ENCODE measurements around the gene TOP1. TPM values are rescaled to one million over a fixed set of nuclear protein-coding genes. Genes with fewer than 3 reads are reported as not detected.

TOP1 gene
- total RNA-seq (2014; rRNA removed; shearing (Covaris generic)): 32.1 and 39.7 TPM in 2 replicates

DNA sequence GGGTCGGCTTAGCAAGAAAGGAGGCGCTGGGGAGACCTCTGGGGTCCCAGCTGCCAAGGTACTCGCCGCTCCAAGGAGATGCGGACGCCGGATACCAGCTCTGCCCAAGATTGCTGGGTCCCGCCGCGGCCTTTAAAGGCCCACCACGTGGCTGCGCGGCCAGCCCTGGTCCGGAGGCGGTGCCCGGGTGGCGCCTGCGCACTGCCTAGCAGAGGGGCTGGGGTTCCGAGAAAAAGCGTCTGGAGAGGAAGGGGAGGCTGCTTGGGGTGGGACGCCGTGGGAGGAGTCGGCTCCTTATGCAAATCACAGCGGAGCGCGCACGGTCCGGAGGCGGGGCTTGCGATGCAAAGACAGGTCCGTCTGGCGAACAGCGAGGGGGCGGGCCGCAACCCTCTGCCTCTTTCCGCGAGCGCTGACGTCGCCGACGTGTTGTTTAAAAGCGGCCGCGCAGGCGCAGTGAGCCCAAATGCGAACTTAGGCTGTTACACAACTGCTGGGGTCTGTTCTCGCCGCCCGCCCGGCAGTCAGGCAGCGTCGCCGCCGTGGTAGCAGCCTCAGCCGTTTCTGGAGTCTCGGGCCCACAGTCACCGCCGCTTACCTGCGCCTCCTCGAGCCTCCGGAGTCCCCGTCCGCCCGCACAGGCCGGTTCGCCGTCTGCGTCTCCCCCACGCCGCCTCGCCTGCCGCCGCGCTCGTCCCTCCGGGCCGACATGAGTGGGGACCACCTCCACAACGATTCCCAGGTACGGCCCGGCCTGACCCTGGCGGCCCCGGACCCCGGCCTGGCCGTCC is at the start of gene TOP1:
TOP1 (plus strand) TSS at position 464 of the 791 bp plus-strand sequence; CDS start at position 710, 246 bp downstream.
- in situ Hi-C loops (cut with HindIII; ENCODE audit: low sequenced_read_pairs): no loop called here
- DNase-seq (ENCODE audit: low spot score): peak; percentile 100

DNA sequence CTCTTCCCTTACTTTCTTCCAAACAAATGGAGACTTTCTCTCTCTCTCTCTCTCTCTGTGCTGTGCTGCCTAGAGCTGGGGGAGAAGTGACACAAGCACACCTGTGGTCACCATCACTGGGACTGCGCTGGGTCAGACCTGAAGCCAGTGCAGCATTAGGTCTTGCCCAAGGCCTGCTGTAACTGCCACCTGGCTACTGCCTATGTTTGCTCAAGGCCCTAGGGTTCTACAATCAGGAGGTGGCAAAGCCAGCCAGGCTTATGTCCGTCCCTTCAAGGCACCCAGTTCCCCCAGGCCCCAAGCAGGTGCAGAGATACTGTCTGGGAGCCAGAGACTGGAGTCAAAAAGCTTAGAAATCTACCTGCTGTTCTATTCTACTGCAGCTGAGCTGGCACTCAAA is 49.4 kb upstream of the TOP1 start:
- DNase-seq (ENCODE audit: low spot score): no peak
- in situ Hi-C loops (cut with HindIII; ENCODE audit: low sequenced_read_pairs): no loop called here

DNA sequence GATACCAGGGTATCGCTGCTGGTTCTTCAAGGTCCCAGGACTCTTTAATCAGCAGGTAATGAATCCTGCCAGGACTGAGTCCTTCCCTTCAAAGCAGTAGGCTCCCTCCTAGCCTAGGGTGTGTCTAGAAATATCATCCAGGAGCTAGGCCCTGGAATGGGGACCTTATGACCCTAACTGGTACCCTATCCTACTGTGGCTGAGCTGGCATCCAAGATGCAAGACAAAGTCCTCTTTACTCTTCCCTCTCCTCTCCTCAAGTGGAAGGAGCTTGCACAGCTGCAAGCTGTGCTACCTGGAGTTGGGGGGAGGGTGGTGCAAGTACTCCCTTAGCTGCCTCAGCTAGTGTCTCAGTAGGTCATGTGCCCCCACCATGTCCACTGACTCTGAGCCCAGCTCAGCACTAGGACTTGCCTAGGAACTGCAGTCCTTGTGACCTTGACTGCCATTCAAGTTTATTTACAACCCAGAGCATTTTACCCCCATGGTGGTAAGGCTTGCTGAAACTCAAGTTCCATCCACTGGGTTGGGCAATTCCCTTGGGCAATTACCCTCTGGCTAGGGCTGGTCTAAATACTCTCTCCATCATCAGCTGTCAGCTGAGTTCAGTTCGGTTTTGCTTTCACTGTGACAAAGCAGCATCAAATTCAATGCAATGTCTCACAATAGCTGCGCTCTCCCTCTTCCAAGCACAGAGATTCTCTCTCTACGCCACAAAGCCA is 48.4 kb upstream of the TOP1 start:
- in situ Hi-C loops (cut with HindIII; ENCODE audit: low sequenced_read_pairs): no loop called here
- no peak for DNase-seq (ENCODE audit: low spot score)

DNA sequence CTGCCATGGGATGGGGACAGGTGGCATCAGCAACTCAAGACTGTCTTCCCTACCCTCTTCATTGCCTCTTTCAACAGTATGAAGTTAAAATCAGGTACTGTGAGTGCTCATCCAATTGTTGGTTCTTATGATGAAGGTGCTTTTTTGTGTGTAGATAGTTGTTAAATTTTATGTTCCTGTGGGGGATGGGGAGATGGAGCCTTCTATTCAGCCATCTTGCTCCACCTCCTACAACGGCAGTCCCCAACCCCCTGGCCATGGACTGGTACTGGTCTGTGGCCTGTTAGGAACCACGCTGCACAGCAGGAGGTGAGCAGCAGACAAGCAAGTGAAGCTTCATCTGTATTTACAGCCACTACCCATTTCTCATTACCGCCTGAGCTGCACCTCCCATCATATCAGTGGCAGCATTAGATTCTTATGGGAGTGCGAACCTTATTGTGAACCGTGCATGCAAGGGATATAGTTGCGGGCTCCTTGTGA is 47.8 kb upstream of the TOP1 start:
- no peak for DNase-seq (ENCODE audit: low spot score)
- in situ Hi-C loops (cut with HindIII; ENCODE audit: low sequenced_read_pairs): no loop called here

DNA sequence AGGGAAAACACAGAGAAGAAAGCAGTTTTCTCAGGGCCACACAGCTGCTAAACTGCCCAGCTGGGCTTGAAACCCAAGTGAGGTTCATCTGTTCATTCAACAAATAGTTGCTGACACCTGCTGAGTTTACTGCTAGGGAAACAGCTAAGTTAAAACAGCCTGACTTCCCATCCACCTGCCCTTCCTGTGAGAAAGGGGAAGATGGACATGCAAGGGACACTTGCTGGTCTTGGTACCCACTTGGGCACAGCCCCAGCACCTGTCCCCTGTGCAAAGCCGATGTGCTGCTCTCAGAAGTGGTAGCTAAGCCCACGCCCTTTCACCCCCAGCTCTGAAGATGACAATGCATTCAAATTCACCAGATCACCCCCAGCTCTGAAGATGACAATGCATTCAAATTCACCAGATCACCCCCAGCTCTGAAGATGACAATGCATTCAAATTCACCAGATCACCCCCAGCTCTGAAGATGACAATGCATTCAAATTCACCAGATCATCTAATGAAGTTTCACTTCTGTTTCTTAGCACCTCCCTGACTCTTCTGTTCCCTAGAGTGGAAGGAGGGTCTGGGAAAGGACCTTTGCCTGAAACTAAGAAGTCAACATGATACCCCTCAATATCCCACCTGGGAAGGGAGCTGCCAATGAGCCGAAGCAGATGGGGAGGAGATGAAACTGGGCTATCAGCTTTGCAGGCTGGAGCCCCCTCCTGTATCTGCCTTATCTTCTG is 46.0 kb upstream of the TOP1 start:
- in situ Hi-C loops (cut with HindIII; ENCODE audit: low sequenced_read_pairs): no loop called here
- DNase-seq (ENCODE audit: low spot score): no peak

DNA sequence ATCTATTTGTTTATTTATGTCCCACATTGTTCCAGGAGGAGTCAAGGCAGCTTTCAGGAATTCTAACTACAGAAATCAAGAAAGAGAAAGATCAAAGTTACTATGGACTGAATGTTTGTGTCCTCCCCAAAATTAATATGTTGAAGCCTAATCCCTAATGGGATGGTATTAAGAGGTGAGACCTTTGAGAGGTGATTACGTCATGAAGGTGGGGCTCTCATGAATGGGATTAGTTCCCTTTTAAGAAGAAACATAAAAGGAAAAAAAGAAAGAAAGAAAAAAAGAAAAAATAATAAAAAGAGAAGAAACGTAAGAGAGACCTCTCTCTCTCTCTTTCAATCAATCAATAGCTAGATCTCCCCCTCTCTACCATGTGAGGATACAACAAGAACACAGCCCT is 44.7 kb upstream of the TOP1 start:
- in situ Hi-C loops (cut with HindIII; ENCODE audit: low sequenced_read_pairs): no loop called here
- no peak for DNase-seq (ENCODE audit: low spot score)

DNA sequence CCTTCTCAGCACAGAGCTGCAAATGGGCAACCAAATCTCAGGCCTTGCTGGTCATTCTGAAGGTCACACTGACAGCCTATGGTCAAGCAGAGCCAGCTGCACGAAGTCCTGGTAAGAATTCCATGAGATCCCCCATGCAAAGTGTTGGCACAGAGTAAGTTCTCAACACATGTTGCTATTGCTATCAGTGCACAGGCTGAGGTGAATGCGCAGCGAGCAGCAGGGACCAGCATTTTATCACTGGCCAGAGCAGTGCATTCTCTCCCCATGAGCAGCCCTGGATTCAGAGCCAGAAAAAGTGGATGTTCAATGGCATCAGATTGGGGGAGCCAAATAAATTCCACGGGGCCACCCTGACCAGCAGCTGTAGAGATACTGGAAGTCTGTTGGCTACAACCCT is 44.1 kb upstream of the TOP1 start:
- in situ Hi-C loops (cut with HindIII; ENCODE audit: low sequenced_read_pairs): no loop called here

DNA sequence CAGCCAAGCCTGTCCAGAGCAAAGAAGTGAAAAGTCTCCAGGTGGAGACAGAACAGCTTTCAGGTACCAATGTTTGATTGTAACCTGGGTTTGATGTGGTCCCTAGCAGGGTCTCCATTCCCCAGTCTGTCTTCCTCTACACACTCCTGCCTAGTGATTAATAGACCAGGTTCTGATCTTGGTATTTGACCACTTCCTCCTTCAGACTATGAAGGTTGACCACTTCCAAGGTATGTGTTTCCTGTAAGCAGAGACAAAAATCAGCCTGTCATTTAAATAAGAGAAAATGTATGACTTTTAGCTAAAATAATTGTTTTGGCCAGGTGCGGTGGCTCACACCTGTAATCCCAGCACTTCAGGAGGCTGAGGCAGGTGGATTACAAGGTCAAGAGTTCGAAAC is 41.8 kb upstream of the TOP1 start:
- DNase-seq (ENCODE audit: low spot score): no peak
- in situ Hi-C loops (cut with HindIII; ENCODE audit: low sequenced_read_pairs): no loop called here

More for the DNA sequence above, 44.1 kb upstream of the TOP1 start:
- no peak for DNase-seq (ENCODE audit: low spot score)

DNA sequence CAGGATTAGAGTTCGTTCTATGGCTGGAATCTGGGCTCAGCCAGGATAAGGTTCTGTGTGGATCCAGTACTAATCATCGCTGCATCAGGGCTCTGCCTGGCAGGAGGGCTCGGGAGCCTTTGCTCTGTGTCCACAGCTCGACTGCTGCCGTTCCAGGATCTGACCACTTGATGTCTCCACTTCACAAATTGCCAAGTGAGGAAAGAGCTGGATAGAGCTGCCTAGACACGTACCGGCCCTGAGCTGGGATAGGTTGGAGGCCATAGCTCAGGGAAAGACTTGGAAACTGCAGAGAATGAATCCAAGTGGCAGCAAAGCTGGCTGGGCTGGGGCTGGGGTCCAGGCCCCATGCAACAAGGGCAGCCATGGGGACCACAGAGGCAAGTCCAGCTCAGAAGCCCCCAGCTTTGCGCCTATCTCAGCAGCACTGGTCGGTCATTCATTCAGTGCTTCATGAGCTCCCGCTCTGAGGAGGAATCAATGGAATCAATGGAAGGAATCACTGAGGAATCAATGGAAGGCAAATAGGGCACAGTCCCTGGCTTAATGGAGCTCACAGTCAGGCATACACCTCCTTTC is 38.0 kb upstream of the TOP1 start:
- in situ Hi-C loops (cut with HindIII; ENCODE audit: low sequenced_read_pairs): no loop called here
- DNase-seq (ENCODE audit: low spot score): peak; percentile 85

DNA sequence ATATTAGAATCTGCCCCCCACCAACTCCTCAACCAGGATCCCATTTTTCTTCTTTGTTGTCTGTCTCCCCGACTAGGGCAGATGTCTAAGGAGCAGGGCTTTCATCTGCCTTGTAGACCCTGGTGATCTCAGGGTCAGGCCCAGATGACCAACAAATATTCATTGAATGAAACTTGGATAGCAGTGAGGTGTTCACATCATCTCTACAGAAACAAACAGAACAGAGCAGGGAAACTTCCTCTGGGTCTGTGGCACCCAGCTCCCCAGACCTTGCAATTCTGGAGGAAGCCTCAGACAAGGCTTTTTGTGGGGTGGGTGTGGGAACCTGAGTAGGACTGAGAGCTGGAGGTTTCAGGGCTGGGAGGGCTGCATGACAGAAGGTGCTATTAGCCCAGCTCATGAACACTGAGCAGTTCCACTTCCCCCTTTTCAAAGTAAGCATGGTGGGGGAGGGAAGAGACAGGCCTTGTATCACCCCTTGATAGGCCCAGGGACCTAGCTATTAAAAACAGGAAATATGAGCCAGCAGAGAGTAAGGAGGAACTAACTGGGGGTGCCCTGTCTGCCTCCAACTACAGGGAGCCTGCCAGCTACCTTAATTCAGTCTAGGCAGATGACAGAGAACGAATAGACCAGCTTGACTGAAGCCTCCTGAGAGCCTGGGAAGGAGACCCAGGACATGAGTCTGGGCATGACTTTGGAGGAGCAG is 37.3 kb upstream of the TOP1 start:
- DNase-seq (ENCODE audit: low spot score): no peak
- in situ Hi-C loops (cut with HindIII; ENCODE audit: low sequenced_read_pairs): no loop called here

DNA sequence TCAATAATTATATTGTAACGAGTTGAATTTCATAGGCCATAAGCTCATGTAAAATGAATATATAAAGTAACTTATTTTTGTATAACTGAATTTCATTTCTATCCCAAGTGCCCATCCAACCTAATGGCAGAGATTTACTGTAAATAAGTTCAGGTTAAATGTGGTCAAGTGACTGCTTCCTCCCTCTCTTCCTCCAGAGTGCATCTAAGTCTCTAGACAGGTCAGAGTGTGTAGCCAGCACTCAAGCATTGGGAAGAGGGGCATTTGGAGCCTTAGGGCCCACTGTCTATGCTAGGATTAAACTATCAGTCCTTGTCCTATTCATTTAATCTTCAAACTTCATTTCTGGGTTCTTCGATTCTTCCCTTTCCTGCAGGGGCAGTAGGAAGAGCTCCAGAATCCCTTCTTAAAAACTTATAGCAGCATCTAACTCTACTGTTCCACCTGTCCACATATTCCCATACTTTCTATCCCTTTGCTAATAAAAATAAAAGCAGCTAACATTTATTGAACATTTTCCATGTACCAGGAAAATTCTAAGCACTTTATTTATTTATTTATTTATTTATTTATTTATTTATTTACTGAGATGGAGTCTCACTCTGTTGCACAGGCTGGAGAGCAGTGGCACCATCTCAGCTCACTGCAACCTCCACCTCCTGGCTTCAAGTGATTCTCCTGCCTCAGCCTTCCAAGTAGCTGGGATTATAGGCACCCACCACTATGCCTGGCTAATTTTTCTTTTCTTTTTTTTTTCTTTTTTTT is 36.1 kb upstream of the TOP1 start:
- DNase-seq (ENCODE audit: low spot score): no peak
- in situ Hi-C loops (cut with HindIII; ENCODE audit: low sequenced_read_pairs): no loop called here

DNA sequence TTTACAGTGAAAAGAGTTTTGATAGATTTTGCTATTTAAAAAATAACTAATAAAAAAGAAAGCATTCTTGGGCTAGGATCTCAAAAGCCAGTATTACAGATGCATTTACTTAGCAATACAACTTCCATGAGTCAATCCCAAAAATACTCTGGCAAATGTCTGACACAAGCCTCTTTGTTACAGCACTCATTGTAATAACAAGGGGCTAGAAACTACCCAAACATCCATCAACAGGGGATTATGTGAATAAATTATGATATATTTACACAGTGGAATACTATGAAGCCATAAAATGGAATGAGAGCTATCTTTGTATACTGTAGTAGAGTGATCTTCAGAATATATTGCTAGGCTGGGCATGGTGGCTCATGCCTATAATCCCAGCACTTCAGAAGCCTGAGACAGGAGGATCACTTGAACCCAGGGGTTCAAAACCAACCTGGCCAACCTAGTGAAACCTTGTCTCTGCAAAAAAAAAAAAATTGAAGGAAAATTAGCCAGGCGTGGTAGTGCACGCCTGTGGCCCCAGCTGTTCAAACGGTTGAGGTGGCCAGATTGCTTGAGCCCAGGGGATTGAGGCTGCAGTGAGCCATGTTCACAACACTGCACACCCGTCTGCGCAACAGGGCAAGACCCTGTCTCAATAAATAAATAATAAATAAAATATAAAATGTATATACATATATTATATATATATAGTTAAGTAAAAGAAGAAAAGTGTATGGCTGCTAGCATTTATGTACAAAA is 34.7 kb upstream of the TOP1 start:
- DNase-seq (ENCODE audit: low spot score): no peak
- in situ Hi-C loops (cut with HindIII; ENCODE audit: low sequenced_read_pairs): no loop called here

DNA sequence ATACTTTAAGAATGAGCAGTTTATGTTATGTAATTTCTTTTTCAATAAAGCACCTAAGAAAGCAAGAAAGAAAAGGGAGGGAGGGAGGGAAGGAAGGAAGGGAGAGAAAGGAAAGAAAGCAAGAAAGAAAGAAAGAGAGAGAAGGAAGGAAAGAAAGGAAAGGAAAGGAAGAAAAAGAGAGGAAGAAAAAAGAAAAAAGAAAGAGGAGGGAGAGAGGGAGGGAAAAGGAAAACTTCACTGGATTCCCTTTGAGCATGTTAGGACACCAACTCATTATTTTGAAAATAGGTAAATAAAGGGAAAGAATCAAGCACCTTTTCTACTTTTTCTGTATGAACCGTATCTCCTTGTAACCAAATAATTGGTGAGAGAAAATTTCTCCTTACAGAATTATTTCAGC is 32.3 kb upstream of the TOP1 start:
- in situ Hi-C loops (cut with HindIII; ENCODE audit: low sequenced_read_pairs): no loop called here

DNA sequence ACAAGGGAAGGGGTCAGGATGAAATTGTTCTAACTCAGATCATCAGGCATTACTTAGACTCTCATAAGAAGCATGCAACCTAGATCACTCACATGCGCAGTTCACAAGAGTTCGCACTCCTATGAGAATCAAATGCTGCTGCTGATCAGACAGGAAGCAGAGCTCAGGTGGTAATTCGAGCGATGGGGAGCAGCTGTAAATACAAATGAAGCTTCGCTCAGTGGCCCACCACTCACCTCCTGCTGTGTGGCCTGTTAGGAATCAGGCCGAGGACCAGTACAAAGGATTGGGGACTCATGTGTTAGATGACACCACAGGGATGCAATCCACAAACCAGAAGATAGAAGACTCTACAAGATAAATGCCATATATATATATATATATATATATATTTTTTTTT is 31.5 kb upstream of the TOP1 start:
- in situ Hi-C loops (cut with HindIII; ENCODE audit: low sequenced_read_pairs): no loop called here
- no peak for DNase-seq (ENCODE audit: low spot score)

More for the DNA sequence above, 32.3 kb upstream of the TOP1 start:
- no peak for DNase-seq (ENCODE audit: low spot score)

DNA sequence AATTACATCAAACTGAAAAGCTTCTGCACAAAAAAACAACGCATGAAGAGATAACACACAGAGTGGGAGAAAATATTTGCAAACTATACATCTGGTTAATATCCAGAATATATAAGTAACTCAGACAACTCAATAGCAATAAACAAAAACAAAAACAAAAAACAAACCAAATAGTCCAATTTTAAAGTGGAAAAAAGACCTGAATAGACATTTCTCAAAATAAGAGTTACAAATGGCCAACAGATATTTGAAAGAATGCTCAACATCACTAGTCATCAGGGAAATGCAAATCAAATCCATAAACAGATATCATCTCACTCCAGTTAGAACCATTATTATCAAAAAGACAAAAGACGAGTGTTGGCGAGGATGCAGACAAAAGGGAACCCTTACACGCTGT is 28.8 kb upstream of the TOP1 start:
- in situ Hi-C loops (cut with HindIII; ENCODE audit: low sequenced_read_pairs): no loop called here
- DNase-seq (ENCODE audit: low spot score): no peak

DNA sequence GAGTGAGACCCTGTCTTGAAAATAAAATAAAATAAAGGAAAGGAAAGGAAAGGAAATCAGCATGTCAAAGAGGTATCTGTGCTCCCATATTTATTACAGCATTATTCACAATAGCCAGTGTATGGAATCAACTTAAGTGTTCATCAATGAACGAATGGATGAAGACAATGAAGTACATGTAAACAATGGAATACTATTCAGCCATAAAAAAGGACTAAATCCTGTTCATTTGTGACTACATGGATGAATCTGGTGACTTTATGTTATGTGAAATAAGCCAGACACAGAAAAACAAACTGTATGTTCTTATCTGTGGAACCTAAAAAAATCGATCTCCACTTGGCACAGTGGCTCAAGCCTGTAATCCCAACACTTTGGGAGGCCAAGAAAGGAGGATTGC is 28.0 kb upstream of the TOP1 start:
- DNase-seq (ENCODE audit: low spot score): no peak
- in situ Hi-C loops (cut with HindIII; ENCODE audit: low sequenced_read_pairs): no loop called here

DNA sequence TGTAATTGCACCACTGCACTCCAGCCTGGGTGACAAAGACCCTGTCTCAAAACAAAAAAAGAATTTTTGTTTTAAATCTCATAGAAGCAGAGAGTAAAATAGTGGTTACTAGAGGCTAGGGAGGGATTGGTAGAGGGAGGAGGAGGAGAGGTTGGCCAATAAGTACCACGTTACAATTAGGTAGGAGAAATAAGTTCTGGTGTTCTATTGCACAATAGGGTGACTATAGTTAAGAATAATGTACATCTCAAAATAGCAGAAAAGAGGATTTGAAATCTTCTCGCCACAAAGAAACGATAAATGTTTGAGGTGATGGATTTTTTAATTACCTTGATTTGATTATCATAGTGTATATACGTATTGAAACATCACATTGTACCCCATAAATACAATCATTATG is 27.1 kb upstream of the TOP1 start:
- DNase-seq (ENCODE audit: low spot score): no peak
- in situ Hi-C loops (cut with HindIII; ENCODE audit: low sequenced_read_pairs): no loop called here

DNA sequence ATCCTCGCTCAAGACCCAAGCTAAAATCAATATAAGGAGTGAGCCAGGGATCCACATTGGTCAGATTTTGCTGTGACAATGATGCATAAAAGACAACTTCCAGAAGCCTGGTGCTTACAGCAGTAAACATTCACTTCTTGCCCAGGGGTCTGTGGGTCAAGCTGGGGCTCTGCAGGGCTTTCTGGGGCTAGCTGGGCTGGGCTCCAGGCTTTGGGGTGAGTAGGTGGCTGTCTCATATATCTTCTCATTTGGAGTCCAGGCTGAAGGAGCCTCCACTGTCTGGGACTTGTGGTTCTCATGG is 25.8 kb upstream of the TOP1 start:
- in situ Hi-C loops (cut with HindIII; ENCODE audit: low sequenced_read_pairs): no loop called here

More for the DNA sequence above, 25.8 kb upstream of the TOP1 start:
- DNase-seq (ENCODE audit: low spot score): no peak
